Urinary bladder (tissue), 2 donors: Measurements from ENCODE around the gene ING5. TPM values are rescaled to one million over a fixed set of nuclear protein-coding genes. Genes with fewer than 3 reads are reported as not detected.

Source experiments
- polyA plus RNA-seq: library from polyadenylated mRNA; stranded (reverse); fragments of 200-250 nt; gene quantifications from one replicate; pipeline ENCODE4 v1.2.3, GENCODE V29; 2013
- total RNA-seq: library from RNA; depleted of rRNA; stranded (reverse); fragments of >200 nt; gene quantifications from one replicate; pipeline ENCODE4 v1.2.3, GENCODE V29; 2014
- donor health status: healthy.

Gene ING5
- total and polyA plus RNA-seq, 2 donors: 32.9 to 39.3 TPM

Other genes with a start within 250 kb of the ING5 start
- gene STK25, start 193.5 kb upstream of the ING5 start, total RNA-seq: 102 TPM
- gene STK25, start 193.5 kb upstream of the ING5 start, polyA plus RNA-seq: 166 TPM
- 16.7 TPM for gene BOK, start 143.3 kb upstream of the ING5 start, total RNA-seq
- 95.8 TPM for gene BOK, start 143.3 kb upstream of the ING5 start, polyA plus RNA-seq
- gene THAP4, start 64.9 kb upstream of the ING5 start, total RNA-seq: 18.9 TPM
- gene THAP4, start 64.9 kb upstream of the ING5 start, polyA plus RNA-seq: 49.3 TPM
- gene ATG4B, start 64.3 kb upstream of the ING5 start, total RNA-seq: 31.5 TPM
- gene ATG4B, start 64.3 kb upstream of the ING5 start, polyA plus RNA-seq: 52.2 TPM
- 12.7 TPM for gene DTYMK, start 15.2 kb upstream of the ING5 start, total RNA-seq
- 20.0 TPM for gene DTYMK, start 15.2 kb upstream of the ING5 start, polyA plus RNA-seq
- 9.7 TPM for gene D2HGDH, start 32.6 kb downstream of the ING5 start, total RNA-seq
- gene D2HGDH, start 32.6 kb downstream of the ING5 start, polyA plus RNA-seq: 25.9 TPM
- not detected for gene GAL3ST2, start 74.8 kb downstream of the ING5 start, total RNA-seq
- gene GAL3ST2, start 74.8 kb downstream of the ING5 start, polyA plus RNA-seq: not detected
- 0.21 TPM for gene NEU4, start 107.2 kb downstream of the ING5 start, total RNA-seq
- gene NEU4, start 107.2 kb downstream of the ING5 start, polyA plus RNA-seq: 0.29 TPM
- gene PDCD1, start 156.9 kb downstream of the ING5 start, total RNA-seq: not detected
- 0.29 TPM for gene PDCD1, start 156.9 kb downstream of the ING5 start, polyA plus RNA-seq
- gene RTP5, start 167.7 kb downstream of the ING5 start, total RNA-seq: not detected
- gene RTP5, start 167.7 kb downstream of the ING5 start, polyA plus RNA-seq: 0.06 TPM